Endothelial cell (in vitro differentiated cells): ENCODE data around the gene TRIAP1. TPM values are rescaled to one million over a fixed set of nuclear protein-coding genes. Genes with fewer than 3 reads are reported as not detected.

Experiments used
- DNase-seq: peaks from one replicate; pipeline ENCODE4 v3.0.0; 2021; ENCODE audit warnings: low spot score
- H3K27ac Mint-ChIP-seq: one replicate; pipeline ENCODE4 v1.8.0; 2021; ENCODE audit warnings: mixed read lengths, inconsistent platforms; ENCODE audit not compliant: unreplicated experiment
- H3K27me3 Mint-ChIP-seq: one replicate; pipeline ENCODE4 v1.8.0; 2021; ENCODE audit warnings: mild to moderate bottlenecking, moderate library complexity, mixed read lengths, inconsistent platforms; ENCODE audit not compliant: unreplicated experiment
- H3K36me3 Mint-ChIP-seq: one replicate; pipeline ENCODE4 v1.8.0; 2021; ENCODE audit warnings: mild to moderate bottlenecking, low read depth, mixed read lengths, inconsistent platforms; ENCODE audit not compliant: unreplicated experiment
- H3K4me1 Mint-ChIP-seq: one replicate; pipeline ENCODE4 v1.8.0; 2021; ENCODE audit warnings: mild to moderate bottlenecking, mixed read lengths, inconsistent platforms; ENCODE audit not compliant: unreplicated experiment
- H3K4me3 Mint-ChIP-seq: one replicate; pipeline ENCODE4 v1.8.0; 2021; ENCODE audit warnings: mild to moderate bottlenecking, mixed read lengths, inconsistent platforms; ENCODE audit not compliant: unreplicated experiment
- H3K9me3 Mint-ChIP-seq: one replicate; pipeline ENCODE4 v1.8.0; 2021; ENCODE audit warnings: mixed read lengths, inconsistent platforms; ENCODE audit not compliant: unreplicated experiment
- CTCF ChIP-seq: fragments of 200-600 bp; sonication (generic); IDR thresholded peaks from one replicate; pipeline ENCODE4 v1.5.0; 2021; ENCODE audit warnings: antibody characterized with exemption; ENCODE audit not compliant: unreplicated experiment
- total RNA-seq: library from RNA; stranded (reverse); fragmentation: NEBNext Ultra II Directional; extraction: Animal tissue kit (Norgen Biotek cat#: 25700); gene quantifications from one replicate; pipeline ENCODE4 v1.2.1, GENCODE V29; 2021; ENCODE audit not compliant: unreplicated experiment

The TRIAP1 gene
- total RNA-seq, 1 donor from 2014 or later = 39.8 TPM

- TF ChIP-seq CTCF = no peak
- Mint-ChIP-seq H3K4me1 (no peaks in the 10 kb centered on the region), H3K27me3 (peaks cover 2% of the 10 kb centered on the region)
Observed at GRCh38 chr12:120408771-120409170, 37.4 kb downstream of the TRIAP1 start.

GRCh38 chr12:120406553-120406952 is 39.6 kb downstream of the TRIAP1 start:
- no peak for DNase-seq
- H3K4me3 Mint-ChIP-seq = no peak overlapping the region
- no peak overlapping the region for H3K27ac Mint-ChIP-seq
- H3K9me3 Mint-ChIP-seq = no peaks in the 10 kb centered on the region
- H3K36me3 Mint-ChIP-seq = no peaks in the 10 kb centered on the region
- peaks cover 2% of the 10 kb centered on the region for H3K27me3 Mint-ChIP-seq
- no peaks in the 10 kb centered on the region for H3K4me1 Mint-ChIP-seq
- TF ChIP-seq CTCF = no peak

More at GRCh38 chr12:120408771-120409170, 37.4 kb downstream of the TRIAP1 start:
- DNase-seq = no peak
- H3K9me3 Mint-ChIP-seq = no peaks in the 10 kb centered on the region
- H3K27ac Mint-ChIP-seq = no peak overlapping the region
- no peaks in the 10 kb centered on the region for H3K36me3 Mint-ChIP-seq
- no peak overlapping the region for H3K4me3 Mint-ChIP-seq

GRCh38 chr12:120406069-120406468 is 40.1 kb downstream of the TRIAP1 start:
- no peak for DNase-seq
- Mint-ChIP-seq H3K4me3 (no peak overlapping the region), H3K36me3 (no peaks in the 10 kb centered on the region), H3K9me3 (no peaks in the 10 kb centered on the region), H3K4me1 (no peaks in the 10 kb centered on the region), H3K27me3 (peaks cover 2% of the 10 kb centered on the region), H3K27ac (no peak overlapping the region)
- no peak for TF ChIP-seq CTCF

- Mint-ChIP-seq H3K27ac (no peak overlapping the region), H3K4me1 (no peaks in the 10 kb centered on the region)
- no peak for DNase-seq
Observed at GRCh38 chr12:120404271-120404670, 41.9 kb downstream of the TRIAP1 start.

GRCh38 chr12:120403869-120404268 is 42.3 kb downstream of the TRIAP1 start:
- no peak overlapping the region for H3K4me3 Mint-ChIP-seq
- H3K4me1 Mint-ChIP-seq = no peaks in the 10 kb centered on the region
- TF ChIP-seq CTCF = no peak
- H3K9me3 Mint-ChIP-seq = no peaks in the 10 kb centered on the region
- peaks cover 2% of the 10 kb centered on the region for H3K27me3 Mint-ChIP-seq
- H3K27ac Mint-ChIP-seq = no peak overlapping the region
- DNase-seq = no peak
- H3K36me3 Mint-ChIP-seq = no peaks in the 10 kb centered on the region

More at GRCh38 chr12:120404271-120404670, 41.9 kb downstream of the TRIAP1 start:
- no peak for TF ChIP-seq CTCF
- H3K36me3 Mint-ChIP-seq = no peaks in the 10 kb centered on the region
- H3K9me3 Mint-ChIP-seq = no peaks in the 10 kb centered on the region
- no peak overlapping the region for H3K4me3 Mint-ChIP-seq
- H3K27me3 Mint-ChIP-seq = peaks cover 2% of the 10 kb centered on the region
